Caco-2 (cell line): ENCODE results near the gene COL20A1. TPM values are rescaled to one million over a fixed set of nuclear protein-coding genes. Genes with fewer than 3 reads are reported as not detected.
A peak's percentile ranks its signal among the peaks of the same experiment; 100 is the strongest.

Experiments used
- BruUV-seq: library from RNA; stranded (reverse); fragments of 400-500 nt; replicated peaks from 2 replicates; lab custom pipeline; 2021; lab: Mats Ljungman, UMichigan
- CTCF ChIA-PET: fragments of 300-600 bp; sonication (Branson Sonifier 250); formaldehyde crosslinking; loops from one replicate; lab custom pipeline; 2022; ENCODE audit warnings: antibody characterized with exemption; lab: Charles Lee
- POLR2A ChIA-PET: fragments of 300-600 bp; sonication (Branson Sonifier 250); formaldehyde crosslinking; loops from one replicate; lab custom pipeline; 2022; ENCODE audit warnings: antibody characterized with exemption; lab: Charles Lee
- DNase-seq, 2 experiments: peaks; one replicate each; pipeline versions ENCODE4 v3.0.0 to v3.0.0-alpha.2; 2020 to 2022
- H3K27me3 ChIP-seq: replicated peaks from 2 replicates; pipeline ENCODE4 v1.6.0; 2011; ENCODE audit warnings: low read length; ENCODE audit not compliant: control insufficient read depth, insufficient read depth
- H3K36me3 ChIP-seq: 2 replicates; pipeline ENCODE4 v1.5.1; 2011; ENCODE audit warnings: low read length; ENCODE audit not compliant: control insufficient read depth, insufficient read depth
- H3K4me1 ChIP-seq: fragments of 250-450 bp; sonication (Bioruptor Pico); 2 replicates; pipeline ENCODE4 v1.5.1; 2020; ENCODE audit warnings: mild to moderate bottlenecking
- H3K4me3 ChIP-seq: 2 replicates; pipeline ENCODE4 v1.5.1; 2011; ENCODE audit warnings: low read depth, mild to moderate bottlenecking, control low read depth, low read length
- H3K9me3 ChIP-seq: fragments of 250-450 bp; sonication (Bioruptor Pico); 2 replicates; pipeline ENCODE4 v1.5.1; 2020; ENCODE audit warnings: mild to moderate bottlenecking, moderate library complexity
- H3K27ac Mint-ChIP-seq: one replicate; pipeline ENCODE4 v1.8.0; 2022; ENCODE audit warnings: mixed read lengths; ENCODE audit not compliant: unreplicated experiment
- H3K27me3 Mint-ChIP-seq: one replicate; pipeline ENCODE4 v1.8.0; 2022; ENCODE audit warnings: mixed read lengths; ENCODE audit not compliant: insufficient read depth, unreplicated experiment
- H3K36me3 Mint-ChIP-seq: one replicate; pipeline ENCODE4 v1.8.0; 2022; ENCODE audit warnings: mild to moderate bottlenecking, mixed read lengths; ENCODE audit not compliant: insufficient read depth, unreplicated experiment
- H3K4me1 Mint-ChIP-seq: one replicate; pipeline ENCODE4 v1.8.0; 2022; ENCODE audit warnings: low read depth, mixed read lengths; ENCODE audit not compliant: unreplicated experiment
- H3K4me3 Mint-ChIP-seq: one replicate; pipeline ENCODE4 v1.8.0; 2022; ENCODE audit warnings: mild to moderate bottlenecking, moderate library complexity, mixed read lengths; ENCODE audit not compliant: unreplicated experiment
- H3K9me3 Mint-ChIP-seq: one replicate; pipeline ENCODE4 v1.8.0; 2022; ENCODE audit warnings: mixed read lengths; ENCODE audit not compliant: unreplicated experiment
- intact Hi-C: fragments of 100-400 bp; cut with micrococcal nuclease; formaldehyde crosslinking; loops from one replicate; pipeline ENCODE4 v1.10.0; 2022; ENCODE audit not compliant: unreplicated experiment
- total RNA-seq: library from RNA; stranded (reverse); gene quantifications from 2 replicates; pipeline ENCODE4 v1.2.3, GENCODE V29; 2022
- TF ChIP-seq, protein P1 (sequence below), 2 experiments: fragments of 200-600 bp in 1 of 2; IDR thresholded peaks; 1 replicate in 1 of 2; 2 replicates in 1 of 2; pipeline versions ENCODE4 v1.5.1 to v1.8.0; 2011 to 2022; ENCODE audit warnings: antibody characterized with exemption in 1 of 2, control low read depth in 1 of 2, inconsistent platforms in 1 of 2, low read depth in 1 of 2, low read length in 1 of 2, mild to moderate bottlenecking in 1 of 2, moderate library complexity in 1 of 2; ENCODE audit not compliant: insufficient read depth in 1 of 2, severe bottlenecking in 1 of 2, unreplicated experiment in 1 of 2

The COL20A1 gene
- total RNA-seq, 1 experiment from 2014 or later: 0.27 TPM

DNA sequence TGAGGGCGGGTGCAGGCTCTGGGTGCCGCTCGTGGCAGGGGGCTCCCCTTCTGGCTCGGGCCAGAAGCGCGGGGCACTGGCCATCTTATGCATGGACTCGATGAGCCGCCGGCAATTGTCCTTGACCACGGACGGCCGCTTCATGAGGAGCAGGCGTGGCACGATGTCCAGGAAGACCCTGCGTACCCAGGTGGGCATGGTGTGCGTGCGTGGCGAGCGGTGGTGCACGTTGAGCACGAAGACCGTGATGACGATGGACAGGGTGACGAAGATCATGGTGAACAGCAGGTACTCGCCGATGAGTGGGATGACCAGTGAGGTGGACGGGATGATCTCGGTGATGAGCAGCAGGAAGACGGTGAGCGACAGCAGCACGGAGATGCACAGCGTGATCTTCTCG is 57.2 kb downstream of the COL20A1 start:
- no peaks in the 10 kb centered on the region for H3K4me1 Mint-ChIP-seq
- peaks cover 14% of the 10 kb centered on the region for H3K9me3 Mint-ChIP-seq
- no peak for DNase-seq
- no peaks in the 10 kb centered on the region for H3K36me3 Mint-ChIP-seq
- no TSS peak for BruUV-seq
- intact Hi-C loops: no loop called here
- Histone ChIP-seq H3K9me3 (peaks cover 32% of the 10 kb centered on the region), H3K27me3 (no peaks in the 10 kb centered on the region), H3K4me1 (peaks cover 10% of the 10 kb centered on the region; the same call in 1 of the 2 replicates), H3K4me3 (no peak overlapping the region), H3K36me3 (no peaks in the 10 kb centered on the region)
- POLR2A ChIA-PET: no interaction called here
- no peak overlapping the region for H3K27ac Mint-ChIP-seq
- TF ChIP-seq, protein P1, sequence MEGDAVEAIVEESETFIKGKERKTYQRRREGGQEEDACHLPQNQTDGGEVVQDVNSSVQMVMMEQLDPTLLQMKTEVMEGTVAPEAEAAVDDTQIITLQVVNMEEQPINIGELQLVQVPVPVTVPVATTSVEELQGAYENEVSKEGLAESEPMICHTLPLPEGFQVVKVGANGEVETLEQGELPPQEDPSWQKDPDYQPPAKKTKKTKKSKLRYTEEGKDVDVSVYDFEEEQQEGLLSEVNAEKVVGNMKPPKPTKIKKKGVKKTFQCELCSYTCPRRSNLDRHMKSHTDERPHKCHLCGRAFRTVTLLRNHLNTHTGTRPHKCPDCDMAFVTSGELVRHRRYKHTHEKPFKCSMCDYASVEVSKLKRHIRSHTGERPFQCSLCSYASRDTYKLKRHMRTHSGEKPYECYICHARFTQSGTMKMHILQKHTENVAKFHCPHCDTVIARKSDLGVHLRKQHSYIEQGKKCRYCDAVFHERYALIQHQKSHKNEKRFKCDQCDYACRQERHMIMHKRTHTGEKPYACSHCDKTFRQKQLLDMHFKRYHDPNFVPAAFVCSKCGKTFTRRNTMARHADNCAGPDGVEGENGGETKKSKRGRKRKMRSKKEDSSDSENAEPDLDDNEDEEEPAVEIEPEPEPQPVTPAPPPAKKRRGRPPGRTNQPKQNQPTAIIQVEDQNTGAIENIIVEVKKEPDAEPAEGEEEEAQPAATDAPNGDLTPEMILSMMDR (IDR thresholded peaks at IDR 0.05; ENCODE audit: insufficient read depth in 1 of 2, low read depth in 1 of 2, low read length in 1 of 2, severe bottlenecking in 1 of 2, unreplicated experiment in 1 of 2): no peak
- peak overlapping the region; percentile 30 for H3K4me3 Mint-ChIP-seq
- CTCF ChIA-PET: no interaction called here
- peaks cover 3% of the 10 kb centered on the region for H3K27me3 Mint-ChIP-seq

DNA sequence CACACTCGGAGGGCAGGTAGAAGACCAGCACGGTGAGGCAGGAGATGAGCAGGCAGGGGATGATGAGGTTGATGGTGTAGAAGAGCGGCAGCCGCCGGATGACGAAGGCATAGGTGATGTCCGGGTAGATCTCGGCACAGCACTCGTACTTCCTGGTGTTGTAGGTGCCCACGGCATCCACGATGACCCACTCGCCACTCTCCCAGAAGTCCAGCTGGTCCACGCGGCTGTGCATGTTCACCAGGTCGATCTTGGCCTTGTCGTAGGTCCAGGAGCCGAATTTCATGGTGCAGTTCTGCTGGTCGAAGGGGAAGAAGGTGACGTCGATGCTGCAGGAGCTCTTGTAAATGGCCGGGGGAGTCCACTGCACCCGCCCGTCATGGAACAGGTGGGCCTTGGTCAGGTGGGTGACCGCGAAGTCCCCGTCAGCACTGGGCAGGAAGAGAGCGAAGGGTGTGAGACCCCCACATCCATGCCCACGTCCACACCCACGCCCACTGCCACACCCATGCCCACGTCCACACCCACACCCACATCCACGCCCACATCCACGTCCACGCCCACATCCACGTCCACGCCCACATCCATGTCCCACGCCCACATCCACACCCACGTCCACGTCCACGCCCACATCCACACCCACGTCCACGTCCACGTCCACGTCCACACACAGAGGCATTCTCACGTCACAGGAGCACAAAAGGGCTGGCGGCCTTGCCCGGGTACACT is 57.8 kb downstream of the COL20A1 start:
- TF ChIP-seq, protein P1 (IDR thresholded peaks at IDR 0.05; ENCODE audit: insufficient read depth in 1 of 2, low read depth in 1 of 2, low read length in 1 of 2, severe bottlenecking in 1 of 2, unreplicated experiment in 1 of 2): no peak
- ChIA-PET CTCF (no interaction called here), POLR2A (no interaction called here)
- no peaks in the 10 kb centered on the region for H3K36me3 ChIP-seq
- Mint-ChIP-seq H3K27me3 (peaks cover 3% of the 10 kb centered on the region), H3K4me1 (no peaks in the 10 kb centered on the region), H3K9me3 (peaks cover 14% of the 10 kb centered on the region), H3K27ac (no peak overlapping the region), H3K4me3 (peak overlapping the region; percentile 30), H3K36me3 (no peaks in the 10 kb centered on the region)
- intact Hi-C loops: no loop called here
- no peak overlapping the region for H3K4me3 ChIP-seq
- H3K27me3 ChIP-seq: no peaks in the 10 kb centered on the region
- DNase-seq: no peak
- H3K9me3 ChIP-seq: peaks cover 34% of the 10 kb centered on the region
- peaks cover 10% of the 10 kb centered on the region; the same call in 1 of the 2 replicates for H3K4me1 ChIP-seq
- no TSS peak for BruUV-seq

DNA sequence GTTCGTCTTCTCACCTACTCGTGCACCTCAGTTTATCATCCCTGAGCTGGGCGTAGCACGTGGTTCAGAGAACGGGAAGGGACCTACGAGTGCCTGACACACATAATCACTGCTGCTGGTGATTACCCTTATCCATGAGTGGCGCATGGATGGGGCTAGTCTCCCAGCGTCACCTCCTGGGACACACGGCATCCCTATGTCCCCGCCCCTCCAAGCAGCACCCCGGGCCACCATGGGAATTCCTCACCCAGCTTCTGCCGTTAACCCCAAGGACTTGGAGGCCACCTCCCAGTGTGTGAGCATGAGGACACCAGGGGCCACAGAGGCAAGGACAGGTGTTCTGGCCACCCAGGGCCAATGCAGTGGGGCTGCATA is 58.3 kb downstream of the COL20A1 start:
- H3K27ac Mint-ChIP-seq: no peak overlapping the region

More for the DNA sequence above, 58.3 kb downstream of the COL20A1 start:
- Mint-ChIP-seq H3K4me1 (no peaks in the 10 kb centered on the region), H3K36me3 (no peaks in the 10 kb centered on the region), H3K4me3 (no peak overlapping the region), H3K9me3 (peaks cover 14% of the 10 kb centered on the region), H3K27me3 (peaks cover 3% of the 10 kb centered on the region)
- ChIA-PET POLR2A (no interaction called here), CTCF (interaction anchor here (1.2 kb wide), 1 partner anchor 128 kb away, joined by 3 read pairs; no protein-coding TSS in a partner anchor)
- no peak overlapping the region for H3K4me3 ChIP-seq
- DNase-seq: no peak
- BruUV-seq: no TSS peak
- peaks cover 5% of the 10 kb centered on the region; the same call in 1 of the 2 replicates for H3K4me1 ChIP-seq
- intact Hi-C loops: no loop called here
- H3K27me3 ChIP-seq: no peaks in the 10 kb centered on the region
- H3K9me3 ChIP-seq: peaks cover 35% of the 10 kb centered on the region
- TF ChIP-seq, protein P1 (IDR thresholded peaks at IDR 0.05; ENCODE audit: insufficient read depth in 1 of 2, low read depth in 1 of 2, low read length in 1 of 2, severe bottlenecking in 1 of 2, unreplicated experiment in 1 of 2): no peak
- H3K36me3 ChIP-seq: no peaks in the 10 kb centered on the region
